Astrocyte of the cerebellum (primary cell): ENCODE results near the gene AK6.
"Not testable (repeated sequence)": the region's sequence is repeated elsewhere in the genome, so short reads cannot be mapped to it uniquely, and the experiment has no call there.

Source experiments
- DNase-seq: peaks from one replicate; pipeline ENCODE4 v3.0.0-alpha.2; 2011; ENCODE audit warnings: low read depth
- H3K4me3 ChIP-seq: 2 replicates; pipeline ENCODE4 v1.5.1; 2011; ENCODE audit warnings: mild to moderate bottlenecking, low read depth, low read length, moderate library complexity
- in situ Hi-C: cut with HindIII; loops from 2 replicates; pipeline ENCODE4 v1.10.0; 2017; ENCODE audit warnings: low sequenced_read_pairs
- TF ChIP-seq, protein P1 (sequence below): IDR thresholded peaks from 2 replicates; pipeline ENCODE4 v1.5.1; 2012; ENCODE audit warnings: low read length, low read depth, moderate library complexity, mild to moderate bottlenecking; ENCODE audit errors: missing control alignments

Gene AK6

DNA sequence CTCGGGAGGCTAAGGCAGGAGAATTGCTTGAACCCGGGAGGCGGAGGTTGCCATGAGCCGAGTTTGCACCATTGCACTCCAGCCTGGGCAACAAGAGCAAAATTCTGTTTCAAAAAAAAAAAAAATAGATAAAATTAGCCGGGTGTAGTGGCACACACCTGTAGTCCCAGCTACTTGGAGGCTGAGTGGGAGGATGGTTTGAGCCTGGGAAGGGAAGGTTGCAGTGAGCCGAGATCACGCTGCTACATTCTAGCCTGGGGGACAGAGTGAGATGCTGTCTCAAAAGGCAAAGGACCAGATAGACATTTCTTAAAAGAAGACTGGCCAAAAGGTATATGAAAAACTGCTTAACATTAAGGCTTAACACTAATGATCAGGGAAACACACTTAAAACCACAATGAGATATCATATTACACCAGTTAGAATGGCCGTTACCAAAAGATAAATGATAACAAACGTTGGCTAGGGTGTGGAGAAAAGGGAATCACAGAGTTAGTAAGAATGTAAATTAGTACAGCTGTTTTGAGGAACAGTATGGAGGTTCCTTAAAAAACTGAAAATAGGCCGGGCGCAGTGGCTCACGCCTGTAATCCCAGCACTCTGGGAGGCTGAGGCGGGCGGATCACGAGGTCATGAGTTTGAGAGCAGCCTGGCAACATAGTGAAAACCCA, 35.5 kb upstream of the AK6 start:
- TF ChIP-seq, protein P1, sequence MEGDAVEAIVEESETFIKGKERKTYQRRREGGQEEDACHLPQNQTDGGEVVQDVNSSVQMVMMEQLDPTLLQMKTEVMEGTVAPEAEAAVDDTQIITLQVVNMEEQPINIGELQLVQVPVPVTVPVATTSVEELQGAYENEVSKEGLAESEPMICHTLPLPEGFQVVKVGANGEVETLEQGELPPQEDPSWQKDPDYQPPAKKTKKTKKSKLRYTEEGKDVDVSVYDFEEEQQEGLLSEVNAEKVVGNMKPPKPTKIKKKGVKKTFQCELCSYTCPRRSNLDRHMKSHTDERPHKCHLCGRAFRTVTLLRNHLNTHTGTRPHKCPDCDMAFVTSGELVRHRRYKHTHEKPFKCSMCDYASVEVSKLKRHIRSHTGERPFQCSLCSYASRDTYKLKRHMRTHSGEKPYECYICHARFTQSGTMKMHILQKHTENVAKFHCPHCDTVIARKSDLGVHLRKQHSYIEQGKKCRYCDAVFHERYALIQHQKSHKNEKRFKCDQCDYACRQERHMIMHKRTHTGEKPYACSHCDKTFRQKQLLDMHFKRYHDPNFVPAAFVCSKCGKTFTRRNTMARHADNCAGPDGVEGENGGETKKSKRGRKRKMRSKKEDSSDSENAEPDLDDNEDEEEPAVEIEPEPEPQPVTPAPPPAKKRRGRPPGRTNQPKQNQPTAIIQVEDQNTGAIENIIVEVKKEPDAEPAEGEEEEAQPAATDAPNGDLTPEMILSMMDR: no peak
- no peak for DNase-seq
- H3K4me3 ChIP-seq: no peak overlapping the region
- in situ Hi-C loops: no loop called here

DNA sequence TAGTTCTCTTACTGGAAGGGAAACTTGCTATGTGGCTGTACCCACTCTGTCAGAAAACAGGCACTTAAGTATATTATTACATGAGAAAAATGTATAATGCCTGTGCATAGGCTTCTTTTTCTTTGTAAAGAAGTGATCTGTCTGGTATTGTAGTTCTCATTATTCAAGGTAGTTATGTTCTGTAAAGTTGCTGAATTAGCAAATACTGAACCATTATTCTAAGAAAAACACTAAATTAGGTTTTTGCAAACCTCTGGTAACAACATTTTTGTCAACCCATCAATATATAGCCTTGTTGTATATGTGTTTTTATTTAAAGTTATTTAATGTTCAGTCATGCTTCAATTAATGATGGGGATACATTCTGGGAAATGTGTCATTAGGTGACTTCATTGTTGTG, 9.1 kb upstream of the AK6 start:
- DNase-seq: no peak
- TF ChIP-seq, protein P1: no peak

DNA sequence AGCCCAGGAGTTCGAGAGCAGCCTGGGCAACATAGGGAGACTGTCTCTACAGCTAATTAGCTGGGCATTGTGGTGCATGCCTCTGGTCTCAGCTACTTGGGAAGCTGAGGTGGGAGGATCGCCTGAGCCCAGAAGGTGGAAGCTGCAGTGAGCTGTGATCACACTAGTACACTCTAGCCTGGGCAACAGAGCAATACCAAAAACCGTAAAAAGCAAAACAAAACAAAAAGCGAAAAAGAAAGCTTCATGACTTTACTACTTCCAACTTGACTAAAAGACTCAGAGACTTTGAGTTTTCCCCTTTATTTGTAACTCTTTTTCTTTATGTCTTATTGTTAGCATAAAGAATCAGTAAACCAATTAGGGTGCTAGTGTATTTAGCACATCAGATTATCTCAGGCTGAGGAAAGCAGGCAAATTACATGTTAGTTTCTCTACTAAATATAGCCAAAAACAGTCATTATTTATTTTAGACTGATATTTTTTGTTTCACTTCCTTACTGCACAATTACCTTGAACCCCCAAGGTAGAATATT, 5.7 kb upstream of the AK6 start:
- no peak for DNase-seq
- no peak overlapping the region for H3K4me3 ChIP-seq
- TF ChIP-seq, protein P1: no peak
- in situ Hi-C loops: loop anchor here (25.0 kb wide), 1 partner anchor 113 kb away; no protein-coding TSS in a partner anchor

More for the DNA sequence above, 9.1 kb upstream of the AK6 start:
- in situ Hi-C loops: loop anchor here (25.0 kb wide), 1 partner anchor 116 kb away; no protein-coding TSS in a partner anchor
- no peak overlapping the region for H3K4me3 ChIP-seq

DNA sequence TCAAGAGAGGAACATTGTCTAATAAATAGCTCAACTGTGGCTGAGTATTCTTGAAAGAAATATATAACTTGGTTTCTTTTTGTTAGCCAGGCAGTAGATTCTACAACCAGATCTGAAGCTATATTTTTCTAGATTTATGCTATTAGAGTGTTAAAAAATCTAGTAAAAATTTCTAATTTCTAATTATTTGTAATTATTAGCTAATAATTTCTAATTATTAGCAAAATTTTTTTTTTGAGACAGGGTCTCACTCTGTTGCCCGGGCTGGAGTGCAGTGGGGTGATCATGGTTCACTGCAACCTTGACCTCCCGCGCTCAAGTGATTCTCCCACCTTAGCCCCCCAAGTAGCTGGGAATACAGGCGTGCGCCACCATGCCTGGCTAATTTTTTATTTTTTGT, 3.1 kb upstream of the AK6 start:
- no peak overlapping the region for H3K4me3 ChIP-seq
- DNase-seq: no peak
- TF ChIP-seq, protein P1: no peak
- in situ Hi-C loops: no loop called here

DNA sequence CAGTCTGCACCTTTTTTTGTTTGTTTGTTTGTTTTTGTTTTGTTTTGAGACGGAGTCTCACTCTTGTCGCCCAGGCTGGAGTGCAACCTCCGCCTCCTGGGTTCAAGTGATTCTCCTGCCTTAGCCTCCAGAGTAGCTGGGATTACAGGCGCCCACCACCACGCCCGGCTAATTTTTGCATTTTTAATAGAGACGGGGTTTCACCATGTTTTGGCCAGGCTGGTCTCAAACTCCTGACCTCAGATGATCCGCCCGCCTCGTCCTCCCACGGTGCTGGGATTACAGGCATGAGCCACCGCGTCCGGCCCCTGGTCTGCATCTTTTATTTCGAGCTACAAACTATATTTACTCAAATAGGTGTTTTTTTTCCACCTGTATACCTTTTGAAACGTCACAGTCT, 1.0 kb upstream of the AK6 start:
- peak overlapping the region; percentile 66 for H3K4me3 ChIP-seq
- in situ Hi-C loops, DNase-seq: not testable (repeated sequence)

DNA sequence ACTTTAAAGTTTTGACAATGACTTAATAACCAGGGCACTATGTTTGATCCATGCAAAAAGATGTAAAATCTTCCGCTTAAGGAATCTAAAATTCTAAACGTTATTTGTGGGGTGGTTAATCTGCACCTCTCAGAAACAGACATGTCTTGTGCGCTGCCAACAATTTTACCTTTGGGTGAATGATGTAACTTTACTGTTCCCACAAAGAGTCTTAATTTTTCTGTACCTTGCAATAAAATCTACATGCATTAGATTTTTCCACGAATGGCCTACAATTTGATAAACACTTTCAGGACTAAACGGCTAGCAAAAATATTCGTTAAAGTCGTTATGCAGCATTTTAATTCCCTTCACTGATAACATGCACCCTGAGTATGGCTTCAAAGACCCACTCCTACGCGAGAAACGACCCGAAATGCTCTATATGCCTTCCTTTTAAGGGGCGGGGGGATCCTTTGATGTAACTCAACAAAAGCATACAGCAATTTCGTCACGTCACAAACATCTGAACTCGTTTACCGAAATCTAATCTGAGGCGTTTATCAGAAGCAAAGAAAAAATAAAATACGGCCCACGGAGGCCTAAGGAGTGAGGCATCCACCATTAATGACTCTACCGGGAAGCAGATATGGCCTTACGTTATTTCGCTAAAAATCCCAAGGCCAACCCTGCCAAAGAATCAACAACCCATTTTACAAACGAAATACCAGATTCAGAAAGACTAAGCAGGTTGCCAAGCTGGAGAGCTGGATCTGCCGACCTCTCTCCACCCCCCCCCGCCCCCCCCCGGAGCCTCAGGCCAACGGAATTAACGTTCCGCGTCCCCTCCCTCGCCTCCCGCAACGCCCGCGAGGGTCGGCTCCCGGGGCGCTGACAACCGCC, 621 bp downstream of the AK6 start:
- H3K4me3 ChIP-seq: peak overlapping the region; percentile 66
- peak; percentile 11 for DNase-seq
- in situ Hi-C loops: no loop called here
- TF ChIP-seq, protein P1: no peak
